ENCODE results near the gene PXDC1. TPM values are rescaled to one million over a fixed set of nuclear protein-coding genes. Genes with fewer than 3 reads are reported as not detected.

The PXDC1 gene
- total RNA-seq, 1 experiment from 2014 or later = 6.3 TPM

DNA sequence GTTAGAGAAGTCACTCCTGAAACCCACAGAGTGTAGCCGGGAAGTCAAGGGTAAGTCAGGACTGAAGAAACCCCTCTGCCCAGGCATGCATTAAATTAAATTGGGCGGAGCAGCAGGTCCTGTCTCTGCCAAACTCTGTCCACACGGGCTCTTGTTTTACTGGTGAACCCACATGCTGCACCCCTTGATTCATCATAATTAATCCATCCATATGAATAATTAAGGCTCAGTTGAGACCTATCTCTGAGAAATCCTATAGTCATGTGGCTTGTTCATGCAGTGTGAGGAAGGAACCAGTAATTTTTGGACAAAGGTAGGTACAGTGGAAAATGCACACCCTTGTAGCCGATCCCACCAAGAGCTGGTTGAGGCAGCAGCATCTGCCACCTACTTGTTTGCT is 43.0 kb downstream of the PXDC1 start (continued):
- TF ChIP-seq POLR2A (IDR thresholded peaks at IDR 0.05; ENCODE audit: borderline replicate concordance, extremely low read depth, insufficient read depth, insufficient read length) (no peak), YY1 (IDR thresholded peaks at IDR 0.05; ENCODE audit: extremely low read depth, insufficient replicate concordance, low read depth, low read length) (no peak), SIN3A (IDR thresholded peaks at IDR 0.05; ENCODE audit: low read depth) (no peak), ZFX (IDR thresholded peaks at IDR 0.05) (no peak), REST (IDR thresholded peaks at IDR 0.05; ENCODE audit: low read depth) (no peak), MAX (IDR thresholded peaks at IDR 0.05) (no peak), POLR2AphosphoS5 (IDR thresholded peaks at IDR 0.05; ENCODE audit: low read depth, low read length) (no peak), SP1 (IDR thresholded peaks at IDR 0.05; ENCODE audit: low read depth) (no peak)

DNA sequence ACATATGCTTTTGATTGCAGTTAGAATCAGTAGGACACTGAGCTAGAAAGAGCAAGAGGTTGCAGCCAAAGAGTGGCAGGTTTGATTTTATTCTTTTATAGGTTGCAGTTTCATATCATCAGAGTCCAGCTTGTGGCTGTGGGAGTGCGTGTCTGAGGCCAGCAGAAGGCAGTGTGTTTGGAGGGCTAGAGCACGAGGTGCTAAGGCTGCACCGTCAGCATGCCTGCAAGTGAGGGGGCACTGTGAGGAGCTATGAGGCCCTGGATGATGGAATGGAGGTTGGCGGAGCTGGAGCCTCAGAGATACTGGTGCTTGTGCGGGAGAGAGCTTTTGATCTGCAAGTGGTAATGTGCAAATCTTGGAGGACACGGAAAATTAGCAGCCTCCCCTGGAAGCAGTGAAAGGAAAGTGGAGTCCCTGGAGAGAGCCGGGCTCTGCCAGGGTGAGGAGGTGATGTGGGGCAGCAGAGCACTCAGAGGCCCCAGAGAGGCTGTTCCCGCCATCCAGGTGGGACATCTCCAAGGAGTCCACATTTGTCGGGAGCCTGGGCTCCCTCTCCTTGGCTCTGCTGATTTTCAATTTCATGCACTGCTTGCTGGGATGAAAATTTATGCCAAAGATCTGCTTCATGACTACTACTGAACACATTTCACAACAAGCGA is 43.6 kb downstream of the PXDC1 start:
- DNase-seq (ENCODE audit: low read depth, low spot score) = no peak
- H3K9me2 ChIP-seq (ENCODE audit: insufficient read depth) = no peaks in the 10 kb centered on the region
- ChIA-PET POLR2A (no interaction called here), CTCF (no interaction called here), RAD21 (ENCODE audit: low non-redundant PET in 1 of 2, low total read pairs in 2 of 2, uncharacterized antibody in 2 of 2, unreplicated experiment in 2 of 2) (no interaction called here)
- H3K4me2 ChIP-seq (ENCODE audit: low read length) = no peak overlapping the region
- intact Hi-C loops (cut with micrococcal nuclease) = no loop called here
- H3K9ac ChIP-seq (ENCODE audit: low read length) = no peak overlapping the region
- no peak for TF ChIP-seq POLR2A (IDR thresholded peaks at IDR 0.05; ENCODE audit: borderline replicate concordance, extremely low read depth, insufficient read depth, insufficient read length)
- no peak for TF ChIP-seq SRF (IDR thresholded peaks at IDR 0.05; ENCODE audit: low read depth)
- no peak for TF ChIP-seq SIN3A (IDR thresholded peaks at IDR 0.05; ENCODE audit: low read depth)
- H3K36me3 ChIP-seq (ENCODE audit: control insufficient read depth in 1 of 2, insufficient read depth in 2 of 2, low read length in 2 of 2) = no peaks in the 10 kb centered on the region
- no TSS peak for BruUV-seq (replicated peaks)
- H3K79me2 ChIP-seq (ENCODE audit: insufficient read depth, low read length) = no peaks in the 10 kb centered on the region
- no peak overlapping the region for H3K27ac ChIP-seq (ENCODE audit: low read depth, low read length)
- H3K9me3 ChIP-seq (ENCODE audit: control insufficient read depth in 1 of 2, insufficient read depth in 1 of 2, low read depth in 1 of 2, low read length in 2 of 2) = no peaks in the 10 kb centered on the region
- no peaks in the 10 kb centered on the region for H3K27me3 ChIP-seq (ENCODE audit: insufficient read depth, low read length)
- no peaks in the 10 kb centered on the region for H3K4me1 ChIP-seq (ENCODE audit: control insufficient read depth in 1 of 2, insufficient read depth in 2 of 2, low read length in 2 of 2)
- H3K4me3 ChIP-seq (replicated peaks in 1 of 2; ENCODE audit: low read depth in 1 of 2, low read length in 2 of 2) = no peak overlapping the region
- ATAC-seq = no peak
- H4K20me1 ChIP-seq (ENCODE audit: insufficient read depth) = no peaks in the 10 kb centered on the region
- no peak overlapping the region for H2AFZ ChIP-seq (ENCODE audit: low read depth, low read length, poor library complexity, severe bottlenecking)
